GM11168 (cell line): ENCODE data around the gene CEACAM6.
"Not testable (repeated sequence)": the region's sequence is repeated elsewhere in the genome, so short reads cannot be mapped to it uniquely, and the experiment has no call there.

ENCODE experiments used
- in situ Hi-C: fragments of 300-500 bp; cut with MboI; formaldehyde crosslinking; loops from one replicate; pipeline ENCODE4 v1.12.0; 2022; ENCODE audit warnings: low sequenced_read_pairs; ENCODE audit not compliant: unreplicated experiment

CEACAM6 gene

GRCh38 chr19:41755328-41755913, at the start of gene CEACAM6:
Gene CEACAM6, plus strand, starts transcription at chr19:41755530. Its CDS starts 109 bp downstream, at chr19:41755639.
- in situ Hi-C loops: no loop called here

- in situ Hi-C loops: no loop called here
Measured at GRCh38 chr19:41706741-41707501, 48.4 kb upstream of the CEACAM6 start.

- in situ Hi-C loops: no loop called here
Measured at GRCh38 chr19:41707502-41707812, 47.9 kb upstream of the CEACAM6 start.

- in situ Hi-C loops: no loop called here
Measured at GRCh38 chr19:41707871-41708371, 47.4 kb upstream of the CEACAM6 start.

- in situ Hi-C loops: no loop called here
Measured at GRCh38 chr19:41708481-41708880, 46.8 kb upstream of the CEACAM6 start, which contains the start of gene CEACAM5. Gene CEACAM5, plus strand, starts transcription at chr19:41708626. Its CDS starts 106 bp downstream, at chr19:41708732.

GRCh38 chr19:41709516-41709915, 45.8 kb upstream of the CEACAM6 start:
- in situ Hi-C loops: not testable (repeated sequence)

GRCh38 chr19:41709951-41710645, 45.2 kb upstream of the CEACAM6 start:
- in situ Hi-C loops: no loop called here

- in situ Hi-C loops: no loop called here
Measured at GRCh38 chr19:41711376-41712261, 43.7 kb upstream of the CEACAM6 start.

GRCh38 chr19:41714598-41714997, 40.7 kb upstream of the CEACAM6 start:
- in situ Hi-C loops: no loop called here

- in situ Hi-C loops: no loop called here
Measured at GRCh38 chr19:41718761-41719160, 36.6 kb upstream of the CEACAM6 start.

GRCh38 chr19:41720103-41720502, 35.2 kb upstream of the CEACAM6 start:
- in situ Hi-C loops: no loop called here

- in situ Hi-C loops: no loop called here
Measured at GRCh38 chr19:41726493-41726892, 28.8 kb upstream of the CEACAM6 start.

GRCh38 chr19:41734156-41734555, 21.2 kb upstream of the CEACAM6 start:
- in situ Hi-C loops: no loop called here

- in situ Hi-C loops: no loop called here
Measured at GRCh38 chr19:41734585-41734984, 20.7 kb upstream of the CEACAM6 start.

- in situ Hi-C loops: no loop called here
Measured at GRCh38 chr19:41735071-41735600, 20.2 kb upstream of the CEACAM6 start.

- in situ Hi-C loops: no loop called here
Measured at GRCh38 chr19:41739361-41739760, 16.0 kb upstream of the CEACAM6 start.

- in situ Hi-C loops: no loop called here
Measured at GRCh38 chr19:41740415-41741243, 14.7 kb upstream of the CEACAM6 start.

- in situ Hi-C loops: no loop called here
Measured at GRCh38 chr19:41741244-41741554, 14.1 kb upstream of the CEACAM6 start.

GRCh38 chr19:41744850-41745249, 10.5 kb upstream of the CEACAM6 start:
- in situ Hi-C loops: no loop called here
